ENCODE data around the gene TRPV4.

TRPV4 gene

DNA sequence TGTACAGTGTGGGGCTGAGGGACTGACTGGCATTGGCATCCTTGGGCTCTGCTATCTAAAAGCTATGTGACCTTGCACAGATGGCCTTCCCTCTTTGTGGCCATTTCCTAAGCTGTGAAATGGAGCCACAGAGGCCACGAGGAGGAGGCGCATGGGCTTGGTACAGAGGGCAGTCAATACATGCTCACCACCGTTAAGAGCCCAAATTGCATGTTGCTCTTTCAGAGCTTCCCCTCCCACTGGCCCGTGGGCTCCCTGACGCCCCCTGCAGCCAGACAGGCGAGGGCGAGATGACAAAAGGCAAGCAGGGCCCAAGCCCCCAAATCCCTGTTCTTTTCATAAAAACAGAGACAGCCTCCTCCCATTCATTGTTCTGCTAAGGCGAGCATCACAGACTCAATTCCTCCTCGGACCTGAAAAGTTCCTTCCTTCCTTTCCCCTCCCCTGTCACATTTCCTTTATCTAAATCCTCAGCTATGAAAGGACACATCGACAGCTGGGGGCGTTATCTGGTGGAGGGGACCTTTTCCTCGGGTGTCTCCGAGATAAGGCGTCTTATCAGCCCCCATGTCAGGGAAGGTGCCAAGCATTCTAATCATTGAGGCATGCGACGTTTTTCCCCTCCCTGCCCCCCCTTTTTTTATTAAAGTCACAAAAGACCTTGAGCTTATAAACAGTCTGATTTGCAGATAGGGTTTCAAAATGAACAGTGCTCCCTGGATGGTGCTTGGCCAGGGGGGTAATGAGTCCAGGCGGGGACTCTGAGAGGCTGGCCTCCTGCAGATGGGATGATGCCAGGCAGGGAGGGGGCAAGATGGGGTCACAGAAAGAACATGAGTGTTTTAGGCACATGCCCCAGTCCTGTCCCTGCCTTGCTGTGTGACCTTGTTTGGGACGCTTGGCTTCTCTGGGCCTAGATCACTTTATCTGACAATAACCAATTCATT lies 93.2 kb downstream of the TRPV4 start:
- TF ChIP-seq FOXP2 (optimal IDR thresholded peaks at IDR 0.05; ENCODE audit: control extremely low read depth, extremely low read length, insufficient read depth) = no peak
- TF ChIP-seq POLR2AphosphoS5 (IDR thresholded peaks at IDR 0.05; ENCODE audit: borderline replicate concordance, low read depth, low read length) = no peak
- no peak for TF ChIP-seq EZH2 (IDR thresholded peaks at IDR 0.05)
- H3K4me3 ChIP-seq = no peak overlapping the region
- H3K9me3 ChIP-seq (ENCODE audit: low read depth, low read length) = no peaks in the 10 kb centered on the region
- no peaks in the 10 kb centered on the region for H3K36me3 ChIP-seq (ENCODE audit: insufficient read depth, low read length)
- H3K9ac ChIP-seq (ENCODE audit: insufficient read length) = no peak overlapping the region
- H3K27ac ChIP-seq = no peak overlapping the region
- DNase-seq (ENCODE audit: low read depth, low spot score) = no peak

DNA sequence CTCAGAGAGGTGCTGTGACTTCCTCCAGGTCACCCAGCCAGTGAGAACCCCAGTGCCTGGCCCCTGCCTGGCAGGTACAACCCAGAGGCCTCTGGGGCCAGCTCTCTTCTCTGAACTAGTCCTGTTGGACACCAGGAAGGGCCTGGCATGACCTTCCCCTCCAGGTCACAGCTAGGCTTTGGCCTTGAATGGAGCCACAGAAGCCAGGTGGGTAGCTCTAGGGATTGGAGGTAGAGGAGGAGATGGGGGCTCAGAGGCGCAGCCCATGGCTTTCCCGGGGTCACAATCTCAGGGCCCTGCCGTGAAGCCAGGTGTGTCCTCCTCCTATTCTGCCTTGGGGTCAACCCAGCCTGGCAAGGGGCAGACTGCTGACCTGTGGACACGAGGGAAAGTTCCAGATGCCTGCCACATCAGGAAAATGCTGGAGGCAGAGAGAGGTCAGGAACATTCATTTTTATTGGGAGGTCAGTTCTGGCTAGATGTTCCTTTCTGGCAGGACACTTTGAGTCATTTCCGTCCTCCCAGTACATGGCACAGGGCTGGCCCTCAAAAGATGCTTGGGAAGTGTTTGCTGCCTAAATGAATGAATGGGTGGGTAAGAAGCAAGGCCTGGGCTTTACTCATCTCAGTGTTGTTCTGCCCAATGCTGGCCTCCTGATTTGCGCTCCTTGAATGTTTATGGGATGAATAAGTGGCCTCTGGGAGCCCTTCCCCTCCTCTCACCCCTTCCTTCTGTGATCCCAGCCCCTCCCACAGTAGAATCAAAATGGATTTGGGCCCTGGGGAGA lies 94.1 kb downstream of the TRPV4 start:
- no peak for DNase-seq (ENCODE audit: low read depth, low spot score)
- H3K27ac ChIP-seq = no peak overlapping the region

DNA sequence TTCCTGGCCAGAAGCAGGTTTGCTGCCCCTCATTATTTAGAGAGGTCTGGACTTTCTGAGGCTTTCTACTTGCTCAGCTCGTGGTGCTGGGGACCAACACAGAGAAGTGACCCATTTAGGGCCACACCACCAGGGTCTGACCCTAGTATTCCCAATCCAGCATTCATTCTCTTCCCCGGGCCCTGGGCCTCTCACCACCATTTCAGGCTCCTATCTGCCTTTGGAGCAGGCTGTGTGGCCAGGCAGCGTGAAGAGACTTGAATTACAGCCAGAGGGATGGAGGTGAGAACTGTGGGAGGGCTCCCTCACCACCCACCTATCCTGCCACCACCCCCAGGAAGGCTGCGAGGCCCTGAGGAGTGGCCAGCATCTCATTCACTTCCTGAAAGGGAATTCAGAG lies 95.0 kb downstream of the TRPV4 start:
- Histone ChIP-seq H3K9me3 (ENCODE audit: low read depth, low read length) (no peaks in the 10 kb centered on the region), H3K4me3 (no peak overlapping the region), H3K9ac (ENCODE audit: insufficient read length) (no peak overlapping the region), H3K27ac (no peak overlapping the region), H3K36me3 (ENCODE audit: insufficient read depth, low read length) (no peaks in the 10 kb centered on the region)
- no peak for DNase-seq (ENCODE audit: low read depth, low spot score)
- no peak for TF ChIP-seq FOXP2 (optimal IDR thresholded peaks at IDR 0.05; ENCODE audit: control extremely low read depth, extremely low read length, insufficient read depth)
- TF ChIP-seq POLR2AphosphoS5 (IDR thresholded peaks at IDR 0.05; ENCODE audit: borderline replicate concordance, low read depth, low read length) = no peak
- TF ChIP-seq EZH2 (IDR thresholded peaks at IDR 0.05) = no peak

More for the DNA sequence above, 94.1 kb downstream of the TRPV4 start:
- TF ChIP-seq POLR2AphosphoS5 (IDR thresholded peaks at IDR 0.05; ENCODE audit: borderline replicate concordance, low read depth, low read length) (no peak), FOXP2 (optimal IDR thresholded peaks at IDR 0.05; ENCODE audit: control extremely low read depth, extremely low read length, insufficient read depth) (no peak), EZH2 (IDR thresholded peaks at IDR 0.05) (no peak)
- no peaks in the 10 kb centered on the region for H3K9me3 ChIP-seq (ENCODE audit: low read depth, low read length)
- H3K9ac ChIP-seq (ENCODE audit: insufficient read length) = no peak overlapping the region
- no peak overlapping the region for H3K4me3 ChIP-seq
- no peaks in the 10 kb centered on the region for H3K36me3 ChIP-seq (ENCODE audit: insufficient read depth, low read length)

DNA sequence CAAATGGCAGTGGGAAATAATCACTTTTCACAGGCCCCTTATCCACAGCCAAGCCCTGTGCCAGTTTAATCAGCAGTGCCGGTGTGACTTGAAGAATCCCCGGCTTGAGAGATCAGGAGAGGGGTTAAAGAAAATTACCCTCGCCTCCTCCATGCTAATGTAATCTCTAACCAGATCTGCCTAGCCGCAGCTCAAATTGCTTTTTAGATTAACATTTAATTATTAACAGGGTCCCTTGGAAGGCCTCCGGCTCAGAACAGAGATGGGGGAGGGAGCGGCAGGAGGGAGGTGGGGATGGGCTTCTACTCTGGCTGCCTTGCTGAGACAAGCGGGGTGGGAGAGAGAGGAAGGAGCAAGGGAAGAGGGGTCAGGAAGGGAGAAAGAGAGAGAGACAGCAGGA lies 95.6 kb downstream of the TRPV4 start:
- H3K27ac ChIP-seq = no peak overlapping the region

DNA sequence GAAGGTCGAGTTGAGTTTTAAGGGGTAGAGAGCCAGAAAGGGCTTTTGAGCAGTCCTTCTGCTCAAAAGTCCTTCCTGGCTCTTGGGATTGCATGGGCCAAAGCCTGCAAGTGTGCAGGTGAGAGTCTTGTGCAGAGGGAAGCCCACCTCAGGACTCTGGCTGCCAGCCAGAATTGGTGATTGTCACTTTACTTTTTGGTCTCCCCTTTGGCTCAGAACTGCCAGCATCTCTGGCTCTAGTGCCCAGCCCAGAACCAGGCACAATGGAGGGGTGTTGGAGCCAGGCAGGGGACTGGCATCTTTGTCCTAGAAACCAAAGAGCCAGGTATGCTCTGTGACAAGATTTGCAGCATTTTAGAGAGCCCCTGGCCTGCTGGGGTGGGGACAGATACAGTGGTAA lies 96.1 kb downstream of the TRPV4 start:
- Histone ChIP-seq H3K9me3 (ENCODE audit: low read depth, low read length) (no peaks in the 10 kb centered on the region), H3K36me3 (ENCODE audit: insufficient read depth, low read length) (no peaks in the 10 kb centered on the region), H3K9ac (ENCODE audit: insufficient read length) (no peak overlapping the region), H3K4me3 (no peak overlapping the region), H3K27ac (no peak overlapping the region)
- DNase-seq (ENCODE audit: low read depth, low spot score) = no peak
- TF ChIP-seq POLR2AphosphoS5 (IDR thresholded peaks at IDR 0.05; ENCODE audit: borderline replicate concordance, low read depth, low read length) (no peak), EZH2 (IDR thresholded peaks at IDR 0.05) (no peak), FOXP2 (optimal IDR thresholded peaks at IDR 0.05; ENCODE audit: control extremely low read depth, extremely low read length, insufficient read depth) (no peak)

More for the DNA sequence above, 95.6 kb downstream of the TRPV4 start:
- no peak overlapping the region for H3K4me3 ChIP-seq
- no peak overlapping the region for H3K9ac ChIP-seq (ENCODE audit: insufficient read length)
- TF ChIP-seq FOXP2 (optimal IDR thresholded peaks at IDR 0.05; ENCODE audit: control extremely low read depth, extremely low read length, insufficient read depth) (no peak), POLR2AphosphoS5 (IDR thresholded peaks at IDR 0.05; ENCODE audit: borderline replicate concordance, low read depth, low read length) (no peak), EZH2 (IDR thresholded peaks at IDR 0.05) (no peak)
- H3K36me3 ChIP-seq (ENCODE audit: insufficient read depth, low read length) = no peaks in the 10 kb centered on the region
- H3K9me3 ChIP-seq (ENCODE audit: low read depth, low read length) = no peaks in the 10 kb centered on the region
- DNase-seq (ENCODE audit: low read depth, low spot score) = no peak

- Histone ChIP-seq H3K27ac (no peak overlapping the region), H3K9me3 (ENCODE audit: low read depth, low read length) (no peaks in the 10 kb centered on the region), H3K4me3 (no peak overlapping the region), H3K36me3 (ENCODE audit: insufficient read depth, low read length) (no peaks in the 10 kb centered on the region), H3K9ac (ENCODE audit: insufficient read length) (no peak overlapping the region)
- DNase-seq (ENCODE audit: low read depth, low spot score) = no peak
- no peak for TF ChIP-seq POLR2AphosphoS5 (IDR thresholded peaks at IDR 0.05; ENCODE audit: borderline replicate concordance, low read depth, low read length)
- TF ChIP-seq EZH2 (IDR thresholded peaks at IDR 0.05) = no peak
- no peak for TF ChIP-seq FOXP2 (optimal IDR thresholded peaks at IDR 0.05; ENCODE audit: control extremely low read depth, extremely low read length, insufficient read depth)
Measured at GRCh38 chr12:109736552-109737108, 96.6 kb downstream of the TRPV4 start.

DNA sequence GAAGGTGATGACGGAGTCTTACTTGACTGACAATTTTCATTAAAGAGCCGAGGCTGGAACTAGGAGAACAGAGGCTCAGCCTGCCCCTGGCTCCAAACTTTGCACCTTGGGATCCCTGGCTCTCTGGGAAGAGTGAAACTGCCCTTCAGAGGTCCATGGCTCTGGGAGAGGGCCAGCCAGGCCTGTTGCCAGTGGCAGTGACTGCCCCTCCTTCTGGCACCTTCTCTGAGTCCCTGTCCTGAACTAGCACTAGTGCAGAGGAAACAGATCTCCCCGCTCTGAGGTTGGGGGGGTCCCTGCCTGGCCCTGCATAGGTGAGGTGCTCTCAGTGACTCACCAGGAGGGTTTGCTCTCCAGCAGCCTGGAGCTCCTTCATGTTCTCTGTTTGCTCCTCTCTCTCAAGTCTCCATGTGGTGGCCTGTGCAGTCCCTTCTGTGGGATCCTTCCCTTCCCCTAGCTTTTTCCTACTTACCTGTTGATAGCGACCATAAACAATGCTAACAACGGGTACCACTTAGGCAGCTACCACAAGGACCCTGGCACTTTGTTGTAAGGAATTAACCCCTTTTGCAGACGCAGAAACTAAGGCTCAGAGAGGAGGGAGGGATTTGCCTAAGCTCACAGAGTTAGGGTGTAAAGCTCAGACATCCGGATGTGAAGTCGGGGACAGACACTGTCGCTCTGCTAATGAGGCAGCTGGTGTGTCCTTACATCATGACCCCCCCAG lies 97.2 kb downstream of the TRPV4 start:
- Histone ChIP-seq H3K4me3 (no peak overlapping the region), H3K9ac (ENCODE audit: insufficient read length) (no peak overlapping the region), H3K36me3 (ENCODE audit: insufficient read depth, low read length) (no peaks in the 10 kb centered on the region), H3K9me3 (ENCODE audit: low read depth, low read length) (no peaks in the 10 kb centered on the region), H3K27ac (no peak overlapping the region)
- TF ChIP-seq EZH2 (IDR thresholded peaks at IDR 0.05) = no peak
- no peak for TF ChIP-seq POLR2AphosphoS5 (IDR thresholded peaks at IDR 0.05; ENCODE audit: borderline replicate concordance, low read depth, low read length)
- no peak for TF ChIP-seq FOXP2 (optimal IDR thresholded peaks at IDR 0.05; ENCODE audit: control extremely low read depth, extremely low read length, insufficient read depth)
- DNase-seq (ENCODE audit: low read depth, low spot score) = no peak

Measured in SK-N-MC (cell line).